OCI-LY7 (cell line): ENCODE measurements around the gene LSM8.

Experiments used
- EZH2phosphoT487 ChIP-seq: fragments of 200-600 bp; sonication (generic); IDR thresholded peaks from 2 replicates; pipeline ENCODE4 v1.6.1; 2018; ENCODE audit warnings: low read depth, borderline replicate concordance, mild to moderate bottlenecking, mixed run types, antibody characterized with exemption, low read length, moderate library complexity, mixed read lengths
- TF ChIP-seq, protein P1 (sequence below): fragments of 200-600 bp; sonication (generic); conservative IDR thresholded peaks from 2 replicates; pipeline ENCODE4 v1.5.1; 2014; ENCODE audit warnings: mild to moderate bottlenecking, antibody characterized with exemption, low read length, moderate library complexity, mixed read lengths

DNA sequence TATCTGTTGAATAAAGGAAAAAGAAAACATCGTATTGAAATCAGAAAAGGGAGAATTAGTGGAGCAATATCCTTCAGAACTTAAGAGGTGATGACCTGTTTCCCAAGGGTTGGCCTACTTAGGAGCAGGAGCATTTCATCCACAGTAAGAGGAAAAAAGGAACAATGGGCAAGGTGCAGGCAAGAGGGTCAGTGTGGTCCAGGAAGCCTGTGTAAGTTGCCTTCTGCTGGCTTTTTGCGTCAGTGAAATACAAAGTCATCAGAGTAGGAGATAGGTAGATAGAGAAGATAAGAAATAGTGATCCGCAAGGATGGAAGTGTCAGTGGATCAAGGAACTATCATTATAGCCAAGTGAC lies 35.2 kb downstream of the LSM8 start:
- TF ChIP-seq, protein P1, sequence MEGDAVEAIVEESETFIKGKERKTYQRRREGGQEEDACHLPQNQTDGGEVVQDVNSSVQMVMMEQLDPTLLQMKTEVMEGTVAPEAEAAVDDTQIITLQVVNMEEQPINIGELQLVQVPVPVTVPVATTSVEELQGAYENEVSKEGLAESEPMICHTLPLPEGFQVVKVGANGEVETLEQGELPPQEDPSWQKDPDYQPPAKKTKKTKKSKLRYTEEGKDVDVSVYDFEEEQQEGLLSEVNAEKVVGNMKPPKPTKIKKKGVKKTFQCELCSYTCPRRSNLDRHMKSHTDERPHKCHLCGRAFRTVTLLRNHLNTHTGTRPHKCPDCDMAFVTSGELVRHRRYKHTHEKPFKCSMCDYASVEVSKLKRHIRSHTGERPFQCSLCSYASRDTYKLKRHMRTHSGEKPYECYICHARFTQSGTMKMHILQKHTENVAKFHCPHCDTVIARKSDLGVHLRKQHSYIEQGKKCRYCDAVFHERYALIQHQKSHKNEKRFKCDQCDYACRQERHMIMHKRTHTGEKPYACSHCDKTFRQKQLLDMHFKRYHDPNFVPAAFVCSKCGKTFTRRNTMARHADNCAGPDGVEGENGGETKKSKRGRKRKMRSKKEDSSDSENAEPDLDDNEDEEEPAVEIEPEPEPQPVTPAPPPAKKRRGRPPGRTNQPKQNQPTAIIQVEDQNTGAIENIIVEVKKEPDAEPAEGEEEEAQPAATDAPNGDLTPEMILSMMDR: no peak
- no peak for TF ChIP-seq EZH2phosphoT487
